HEK293T (cell line): ENCODE results near the gene ALK.

ENCODE experiments used
- CTBP1 ChIP-seq: fragments of 450-650 bp; IDR thresholded peaks from 2 replicates; pipeline ENCODE4 v1.6.1; 2016; ENCODE audit warnings: borderline replicate concordance
- HDGF ChIP-seq: fragments of 450-650 bp; IDR thresholded peaks from 2 replicates; pipeline ENCODE4 v1.6.1; 2017; ENCODE audit warnings: antibody characterized with exemption, borderline replicate concordance
- NFRKB ChIP-seq: fragments of 450-650 bp; IDR thresholded peaks from 2 replicates; pipeline ENCODE4 v1.6.1; 2016; ENCODE audit warnings: mild to moderate bottlenecking, moderate library complexity
- SP1 ChIP-seq: fragments of 450-650 bp; IDR thresholded peaks from 2 replicates; pipeline ENCODE4 v1.6.1; 2017

GRCh38 chr2:29723255-29724001 is 198.0 kb downstream of the ALK start:
- TF ChIP-seq HDGF (no peak), SP1 (no peak), NFRKB (no peak), CTBP1 (no peak)
